ENCODE data around the gene COIL.

COIL gene

GRCh38 chr17:56890390-56890789 is 70.5 kb downstream of the COIL start:
- Mint-ChIP-seq H3K4me3 (no peak overlapping the region), H3K4me1 (peaks cover 14% of the 10 kb centered on the region), H3K27me3 (no peaks in the 10 kb centered on the region), H3K9me3 (peaks cover 3 to 9% of the 10 kb centered on the region in 2 donors), H3K27ac (no peak overlapping the region)
- ATAC-seq (no peak), DNase-seq (no peak)
